Measurements from ENCODE around the gene MYADML2.

MYADML2 gene

DNA sequence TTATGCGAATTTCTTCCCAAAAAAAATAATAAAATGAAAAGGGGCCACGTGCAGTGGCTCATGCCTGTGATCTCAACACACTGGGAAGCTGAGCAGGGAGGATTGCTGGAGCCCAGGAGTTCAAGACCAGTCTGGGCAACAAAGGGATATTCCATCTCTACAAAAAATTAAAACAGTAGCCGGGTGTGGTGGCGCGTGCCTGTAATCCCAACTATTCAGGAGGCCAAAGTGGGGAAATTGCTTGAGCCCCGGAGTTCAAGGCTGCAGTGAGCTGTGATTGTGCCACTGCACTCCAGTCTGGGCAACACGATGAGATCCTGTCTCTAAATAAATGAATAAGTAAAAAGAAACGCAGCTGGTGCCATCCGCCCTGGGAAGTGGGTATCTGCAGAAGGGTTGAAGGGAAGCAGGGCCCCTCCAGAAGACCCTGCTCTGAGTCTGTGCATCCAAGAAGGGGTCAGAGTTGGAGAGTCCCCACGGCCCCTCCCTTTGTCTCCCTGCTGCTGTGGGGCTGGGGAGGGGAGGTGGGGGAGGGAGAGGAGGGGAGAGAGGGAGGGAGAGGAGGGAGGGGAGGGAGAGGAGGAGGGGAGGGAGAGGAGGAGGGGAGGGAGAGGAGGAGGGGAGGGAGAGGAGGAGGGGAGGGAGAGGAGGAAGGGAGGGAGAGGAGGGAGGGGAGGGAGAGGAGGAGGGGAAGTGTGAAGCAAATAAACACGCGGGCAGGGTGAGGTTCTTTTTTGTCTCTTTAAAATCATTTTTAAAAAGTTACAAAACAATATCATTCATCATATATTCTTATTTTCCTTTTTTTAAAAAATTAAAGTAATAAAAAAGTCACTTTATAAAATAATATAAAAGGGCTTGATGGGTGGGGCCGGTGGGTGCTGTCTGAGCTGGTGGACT lies 5.0 kb upstream of the MYADML2 start:
- TF ChIP-seq ZBTB7A (IDR thresholded peaks at IDR 0.05; ENCODE audit: low read depth) (no peak), TAF1 (IDR thresholded peaks at IDR 0.05; ENCODE audit: low read depth) (no peak), CREB1 (IDR thresholded peaks at IDR 0.05; ENCODE audit: low read depth) (no peak), RAD21 (IDR thresholded peaks at IDR 0.05; ENCODE audit: low read depth) (no peak), FOXM1 (IDR thresholded peaks at IDR 0.05; ENCODE audit: borderline replicate concordance, low read depth) (no peak), EP300 (IDR thresholded peaks at IDR 0.05; ENCODE audit: borderline replicate concordance) (no peak)
- TF ChIP-seq, protein P1, sequence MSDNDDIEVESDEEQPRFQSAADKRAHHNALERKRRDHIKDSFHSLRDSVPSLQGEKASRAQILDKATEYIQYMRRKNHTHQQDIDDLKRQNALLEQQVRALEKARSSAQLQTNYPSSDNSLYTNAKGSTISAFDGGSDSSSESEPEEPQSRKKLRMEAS (IDR thresholded peaks at IDR 0.05): no peak

GRCh38 chr17:81950501-81950900 lies 3.5 kb upstream of the MYADML2 start:
- no peak for TF ChIP-seq NFIC (IDR thresholded peaks at IDR 0.05)
- TF ChIP-seq ZBTB7A (IDR thresholded peaks at IDR 0.05; ENCODE audit: low read depth): no peak
- no peak for TF ChIP-seq RAD21 (IDR thresholded peaks at IDR 0.05; ENCODE audit: low read depth)
- TF ChIP-seq CREB1 (IDR thresholded peaks at IDR 0.05; ENCODE audit: low read depth): no peak
- no peak for TF ChIP-seq TEAD4 (IDR thresholded peaks at IDR 0.05)
- TF ChIP-seq EP300 (IDR thresholded peaks at IDR 0.05; ENCODE audit: borderline replicate concordance): no peak
- no peak for TF ChIP-seq TAF1 (IDR thresholded peaks at IDR 0.05; ENCODE audit: low read depth)
- no peak for TF ChIP-seq YY1 (IDR thresholded peaks at IDR 0.05; ENCODE audit: low read depth)
- TF ChIP-seq FOXM1 (IDR thresholded peaks at IDR 0.05; ENCODE audit: borderline replicate concordance, low read depth): no peak
- no peak for TF ChIP-seq USF1 (IDR thresholded peaks at IDR 0.05)
- no peak for TF ChIP-seq REST (IDR thresholded peaks at IDR 0.05; ENCODE audit: low read depth)
- no peak for TF ChIP-seq TCF12 (IDR thresholded peaks at IDR 0.05; ENCODE audit: low read depth)
- no peak for TF ChIP-seq CEBPB (IDR thresholded peaks at IDR 0.05)
- no peak for TF ChIP-seq EGR1 (IDR thresholded peaks at IDR 0.05)
- TF ChIP-seq, protein P1 (IDR thresholded peaks at IDR 0.05): no peak

- TF ChIP-seq EGR1 (IDR thresholded peaks at IDR 0.05) (no peak), NFIC (IDR thresholded peaks at IDR 0.05) (0 out of 2 replicates have a peak, but pooled peaks have one; percentile 6)
Measured at GRCh38 chr17:81948635-81949378, 1.8 kb upstream of the MYADML2 start.

- TF ChIP-seq EGR1 (IDR thresholded peaks at IDR 0.05): no peak
- TF ChIP-seq FOXM1 (IDR thresholded peaks at IDR 0.05; ENCODE audit: borderline replicate concordance, low read depth): no peak
- TF ChIP-seq TAF1 (IDR thresholded peaks at IDR 0.05; ENCODE audit: low read depth): no peak
- TF ChIP-seq TCF12 (IDR thresholded peaks at IDR 0.05; ENCODE audit: low read depth): no peak
- TF ChIP-seq TEAD4 (IDR thresholded peaks at IDR 0.05): no peak
- TF ChIP-seq REST (IDR thresholded peaks at IDR 0.05; ENCODE audit: low read depth): no peak
- no peak for TF ChIP-seq ZBTB7A (IDR thresholded peaks at IDR 0.05; ENCODE audit: low read depth)
- no peak for TF ChIP-seq EP300 (IDR thresholded peaks at IDR 0.05; ENCODE audit: borderline replicate concordance)
- no peak for TF ChIP-seq YY1 (IDR thresholded peaks at IDR 0.05; ENCODE audit: low read depth)
- TF ChIP-seq, protein P1 (IDR thresholded peaks at IDR 0.05): no peak
- no peak for TF ChIP-seq CEBPB (IDR thresholded peaks at IDR 0.05)
- no peak for TF ChIP-seq USF1 (IDR thresholded peaks at IDR 0.05)
- TF ChIP-seq RAD21 (IDR thresholded peaks at IDR 0.05; ENCODE audit: low read depth): no peak
- no peak for TF ChIP-seq CREB1 (IDR thresholded peaks at IDR 0.05; ENCODE audit: low read depth)
- no peak for TF ChIP-seq NFIC (IDR thresholded peaks at IDR 0.05)
Measured at GRCh38 chr17:81944858-81945257, 2.2 kb downstream of the MYADML2 start.

GRCh38 chr17:81942167-81942553 lies 4.9 kb downstream of the MYADML2 start:
- TF ChIP-seq REST (IDR thresholded peaks at IDR 0.05; ENCODE audit: low read depth): no peak
- TF ChIP-seq CREB1 (IDR thresholded peaks at IDR 0.05; ENCODE audit: low read depth): no peak
- TF ChIP-seq TAF1 (IDR thresholded peaks at IDR 0.05; ENCODE audit: low read depth): no peak
- TF ChIP-seq CEBPB (IDR thresholded peaks at IDR 0.05): no peak
